Measurements from ENCODE around the gene FAM229B. TPM values are rescaled to one million over a fixed set of nuclear protein-coding genes. Genes with fewer than 3 reads are reported as not detected.
"Not testable (repeated sequence)": the region's sequence is repeated elsewhere in the genome, so short reads cannot be mapped to it uniquely, and the experiment has no call there.

Gene FAM229B
- total RNA-seq, 2 donors from 2014 or later, result 47.6 to 49.4 TPM

DNA sequence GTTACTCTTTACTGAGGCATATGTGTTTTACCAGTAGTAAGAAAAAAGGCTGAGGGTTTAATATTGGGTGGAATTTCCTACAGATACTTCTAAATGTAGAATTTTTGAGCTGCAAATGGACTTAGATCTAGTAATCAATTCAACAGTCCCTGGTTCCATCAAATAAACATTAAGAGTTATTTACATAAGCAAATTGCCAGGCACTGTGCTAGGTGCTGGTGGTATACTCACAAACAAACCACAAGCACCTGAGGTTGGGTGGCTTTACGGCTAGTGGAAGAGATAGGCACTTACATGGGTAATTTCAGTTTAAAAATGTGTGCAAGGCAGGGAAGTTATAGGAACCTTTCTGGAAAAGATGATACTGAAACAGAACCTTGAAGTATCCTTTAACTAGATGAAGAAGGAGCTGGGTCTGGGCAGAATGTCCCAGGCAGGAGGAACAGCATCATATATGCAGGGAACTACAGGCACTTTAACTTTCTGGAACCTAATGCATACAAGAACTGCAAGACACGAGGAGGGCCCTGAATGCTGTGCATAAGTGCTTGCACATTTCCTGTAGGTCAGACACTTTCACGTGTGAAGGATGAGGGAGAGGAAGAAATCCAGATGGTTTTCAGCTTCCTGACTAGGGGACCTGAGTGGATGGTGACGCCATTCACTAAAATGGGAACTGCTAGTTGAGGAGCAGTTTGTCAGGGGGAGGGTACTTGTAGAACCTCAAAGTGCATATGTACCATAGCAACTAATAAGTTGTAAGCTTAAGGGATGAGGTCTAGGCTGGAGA lies 29.0 kb upstream of the FAM229B start:
- no peak for ATAC-seq
- no peak for DNase-seq
- intact Hi-C loops (cut with DNase I), result no loop called here

DNA sequence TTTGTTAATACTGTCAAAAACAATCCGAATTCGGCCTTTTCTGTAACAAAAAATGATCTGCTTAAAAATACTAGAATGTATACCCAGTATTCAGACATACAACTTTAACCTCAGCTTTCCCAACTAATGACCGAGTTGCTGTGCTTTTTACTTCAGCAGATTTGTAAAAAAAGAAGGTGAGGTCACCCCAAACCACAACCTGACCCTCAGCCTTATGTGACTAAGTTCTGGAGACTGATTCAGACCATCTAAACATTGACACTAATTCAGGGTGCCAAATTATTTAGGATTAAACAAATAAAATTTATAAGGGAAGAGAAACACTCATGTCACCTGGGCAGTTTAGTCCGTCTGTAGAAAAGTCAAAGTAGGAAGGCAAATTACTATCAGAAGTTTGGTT lies 25.8 kb upstream of the FAM229B start:
- no peak for ATAC-seq
- DNase-seq, result no peak
- intact Hi-C loops (cut with DNase I), result no loop called here

DNA sequence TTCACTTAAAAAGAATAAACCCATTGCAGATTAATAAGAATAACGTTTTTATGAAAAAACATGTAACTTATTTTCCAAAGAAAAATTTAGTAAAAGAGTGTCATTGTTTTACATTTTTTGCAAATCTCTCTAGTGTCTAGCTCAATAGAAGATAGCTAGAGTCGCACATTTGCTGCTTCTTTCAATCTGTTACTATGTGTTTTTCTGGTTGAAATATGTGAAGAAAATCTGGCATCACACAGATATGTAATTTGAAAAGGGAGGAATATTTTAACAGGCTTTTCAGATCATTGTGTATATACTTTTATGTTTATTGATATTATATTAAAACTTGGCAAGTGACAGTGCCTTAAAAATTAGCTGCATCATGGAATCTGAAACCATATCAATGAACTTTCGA lies 24.4 kb upstream of the FAM229B start:
- intact Hi-C loops (cut with DNase I), result no loop called here
- ATAC-seq (no peak), DNase-seq (no peak)

DNA sequence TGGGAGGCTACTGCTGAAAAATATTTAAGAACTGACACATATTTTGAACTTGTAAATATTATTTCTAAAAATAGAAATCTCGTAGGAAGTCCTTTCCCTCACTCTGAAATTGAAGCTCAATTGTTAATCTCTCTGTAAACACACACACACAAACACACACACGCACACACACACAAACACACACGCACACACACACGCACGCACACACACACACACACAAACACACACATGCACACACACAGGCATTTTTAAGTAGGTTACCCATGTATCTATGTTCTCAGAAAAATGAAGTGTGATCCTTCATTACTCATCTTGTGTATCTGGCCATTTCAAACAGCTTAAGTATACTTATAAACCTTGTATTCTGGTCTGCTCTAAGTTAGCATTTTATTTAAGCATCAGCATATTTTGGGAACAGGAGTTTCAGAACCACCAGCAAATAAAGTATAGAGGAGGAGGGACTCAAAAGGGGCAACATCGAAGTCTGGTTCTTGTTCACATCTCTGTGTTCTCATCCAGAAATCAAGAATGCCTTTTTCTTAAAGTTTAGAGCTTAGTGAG lies 21.9 kb upstream of the FAM229B start:
- ATAC-seq, result no peak
- DNase-seq, result no peak
- intact Hi-C loops (cut with DNase I), result no loop called here

DNA sequence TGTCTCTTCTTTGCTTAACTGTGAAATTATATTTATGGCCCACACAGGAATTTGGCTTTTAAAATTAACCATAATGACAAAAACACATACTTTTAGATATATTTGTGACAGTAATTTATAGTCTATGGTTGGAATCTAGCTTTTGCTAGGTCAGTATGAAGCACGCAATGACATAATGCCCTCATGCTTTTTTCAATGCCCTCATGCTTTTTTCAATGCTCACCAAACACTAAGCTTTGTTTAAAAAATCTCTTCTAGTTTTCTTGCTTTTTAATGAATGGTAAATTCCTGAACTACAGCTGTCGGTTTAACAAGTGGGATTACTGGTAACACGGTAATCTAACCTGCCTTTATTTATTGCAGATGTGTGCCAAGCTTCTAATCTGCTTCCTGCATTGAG lies 20.8 kb upstream of the FAM229B start:
- DNase-seq (no peak), ATAC-seq (no peak)
- intact Hi-C loops (cut with DNase I), result no loop called here

DNA sequence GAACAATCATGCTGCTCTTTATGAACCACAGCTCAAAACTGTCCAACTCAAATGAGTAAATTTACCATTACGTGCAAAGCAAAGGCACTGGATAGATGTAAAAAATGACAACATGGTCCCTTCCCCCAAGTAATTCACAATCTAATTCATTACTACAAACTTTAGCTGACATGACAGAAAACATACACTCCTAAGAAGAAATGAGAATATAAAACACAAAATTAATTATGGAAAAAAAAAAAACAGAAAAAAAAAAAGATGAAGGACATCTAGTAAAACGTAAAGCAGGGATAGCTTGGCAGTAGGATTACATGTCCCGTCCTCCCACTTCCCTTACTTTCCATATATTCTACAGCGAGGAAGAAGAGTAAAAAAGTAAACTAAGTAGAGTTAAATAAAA lies 5.8 kb upstream of the FAM229B start:
- intact Hi-C loops (cut with DNase I), result no loop called here
- no peak for ATAC-seq

DNA sequence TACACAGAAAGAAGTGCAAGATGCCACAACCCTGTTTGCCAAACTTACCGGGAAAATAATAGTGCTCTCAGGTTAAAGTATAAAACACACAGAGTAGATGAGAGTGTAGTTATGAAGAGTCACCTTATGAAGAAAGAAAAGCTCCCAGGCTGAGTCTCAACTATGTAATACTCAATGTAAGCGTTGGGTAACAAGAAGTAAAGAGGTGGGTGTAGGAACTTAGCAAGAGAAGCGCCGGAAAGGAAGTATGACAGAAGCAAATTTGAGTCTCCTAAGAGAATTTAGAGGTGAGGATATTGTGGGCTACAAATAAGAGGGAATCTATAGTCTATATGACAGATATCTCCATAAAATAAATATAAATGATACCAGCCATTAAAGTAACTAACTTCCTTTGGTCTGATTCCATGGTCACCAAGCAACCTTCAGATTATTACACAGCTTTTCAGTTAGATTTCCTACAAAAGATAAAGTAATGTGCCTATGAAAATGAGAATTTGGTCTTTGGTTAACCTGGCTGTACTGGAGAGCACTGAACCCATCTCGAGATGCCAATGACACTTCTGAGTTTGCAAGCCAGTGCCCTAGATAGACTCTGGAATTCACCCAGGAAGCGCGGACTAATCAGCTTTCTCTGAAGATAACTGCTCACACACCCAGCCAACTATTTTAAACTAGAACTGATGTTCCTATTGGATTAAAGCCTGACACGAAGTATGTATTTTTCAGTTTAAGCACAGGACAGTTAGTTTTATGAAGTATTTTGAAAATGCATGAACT lies 1.9 kb upstream of the FAM229B start:
- DNase-seq (peak; percentile 42), ATAC-seq (peak; percentile 21 to 37)
- intact Hi-C loops (cut with DNase I), result no loop called here

More for the DNA sequence above, 5.8 kb upstream of the FAM229B start:
- no peak for DNase-seq

DNA sequence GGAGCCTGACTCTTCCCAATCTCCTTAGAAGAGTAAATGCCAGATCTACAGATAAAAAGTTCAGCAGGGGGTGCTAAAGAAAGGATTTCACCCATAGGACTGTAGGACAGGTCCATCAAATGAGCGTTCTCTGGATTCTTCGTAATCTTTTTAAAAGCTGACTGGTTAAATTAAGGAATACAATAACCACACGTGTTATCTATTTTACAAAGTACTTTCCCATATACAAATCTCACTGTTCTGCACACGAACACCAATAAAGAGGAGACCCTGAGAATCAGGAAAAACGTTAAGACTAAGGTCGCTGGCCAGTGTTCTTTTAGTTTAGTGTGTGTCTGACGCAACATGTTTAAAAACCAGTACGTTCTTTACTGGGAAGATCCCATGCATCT lies 651 bp upstream of the FAM229B start:
- ATAC-seq (peak; percentile 12 to 48), DNase-seq (no peak)
- intact Hi-C loops (cut with DNase I), result no loop called here

DNA sequence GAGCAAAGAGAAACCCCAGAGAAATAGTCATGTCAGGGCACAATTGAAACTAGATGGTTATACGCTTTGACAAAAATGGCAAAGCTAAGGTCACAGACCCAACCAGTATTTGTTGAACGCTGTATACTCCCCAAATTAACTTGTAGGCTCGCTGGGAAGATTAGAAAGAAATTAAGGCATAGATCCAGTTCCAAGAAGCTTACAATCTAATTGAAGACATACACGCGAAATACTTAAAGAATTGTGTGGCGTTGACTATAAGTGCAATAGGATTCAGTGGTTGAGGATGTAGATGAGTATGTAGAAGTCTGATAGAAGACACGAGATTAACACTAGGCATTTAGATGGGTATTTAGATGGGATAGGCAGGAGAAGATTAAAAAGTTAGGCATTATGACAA lies 525 bp downstream of the FAM229B start:
- intact Hi-C loops (cut with DNase I), result no loop called here
- ATAC-seq (no peak), DNase-seq (no peak)

DNA sequence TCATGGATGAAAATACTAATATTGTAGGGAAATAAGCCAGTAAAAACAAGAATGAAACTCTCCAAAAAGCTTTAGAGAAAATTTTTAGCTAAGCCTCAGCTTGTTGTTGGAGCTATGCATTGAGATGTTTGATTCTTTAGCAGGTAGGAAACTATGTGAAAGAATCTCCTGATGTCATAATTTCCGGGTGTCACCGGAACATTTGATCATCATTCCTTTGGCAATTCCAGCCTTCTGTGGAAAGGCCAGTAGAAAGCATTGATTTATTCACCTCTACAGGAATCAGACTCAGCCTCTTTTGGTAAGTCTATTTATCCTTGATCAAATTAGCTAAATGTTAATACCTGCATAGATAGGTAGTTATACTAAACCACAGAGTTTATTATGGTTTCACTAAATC lies 9.5 kb downstream of the FAM229B start:
- DNase-seq (no peak), ATAC-seq (no peak)
- intact Hi-C loops (cut with DNase I), result no loop called here

DNA sequence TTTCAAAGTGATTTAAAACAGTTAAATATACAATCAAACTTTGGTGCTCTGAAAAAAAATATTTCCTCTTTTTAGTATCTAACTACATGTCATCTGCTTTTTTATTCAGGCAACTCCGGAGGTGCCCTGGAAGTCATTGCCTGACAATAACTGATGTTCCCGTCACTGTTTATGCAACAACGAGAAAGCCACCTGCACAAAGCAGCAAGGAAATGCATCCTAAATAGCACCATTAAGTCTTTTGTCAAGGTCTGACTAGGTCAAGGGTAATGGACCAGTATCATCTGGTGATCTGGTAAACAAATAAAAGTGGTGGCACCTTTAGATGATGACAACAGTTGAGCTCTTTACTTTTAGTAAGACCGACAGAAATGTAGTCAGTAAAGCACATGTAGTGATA lies 13.2 kb downstream of the FAM229B start:
- intact Hi-C loops (cut with DNase I), result no loop called here
- DNase-seq (no peak), ATAC-seq (no peak)

DNA sequence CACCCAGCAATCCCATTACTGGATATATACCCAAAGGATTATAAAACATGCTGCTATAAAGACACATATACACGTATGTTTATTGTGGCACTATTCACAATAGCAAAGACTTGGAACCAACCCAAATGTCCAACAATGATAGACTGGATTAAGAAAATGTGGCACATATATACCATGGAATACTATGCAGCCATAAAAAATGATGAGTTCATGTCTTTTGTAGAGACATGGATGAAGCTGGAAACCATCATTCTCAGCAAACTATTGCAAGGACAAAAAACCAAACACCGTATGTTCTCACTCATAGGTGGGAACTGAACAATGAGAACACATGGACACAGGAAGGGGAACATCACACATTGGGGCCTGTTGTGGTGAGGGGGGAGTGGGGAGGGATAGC lies 18.6 kb downstream of the FAM229B start:
- intact Hi-C loops (cut with DNase I); DNase-seq; ATAC-seq: not testable (repeated sequence)

DNA sequence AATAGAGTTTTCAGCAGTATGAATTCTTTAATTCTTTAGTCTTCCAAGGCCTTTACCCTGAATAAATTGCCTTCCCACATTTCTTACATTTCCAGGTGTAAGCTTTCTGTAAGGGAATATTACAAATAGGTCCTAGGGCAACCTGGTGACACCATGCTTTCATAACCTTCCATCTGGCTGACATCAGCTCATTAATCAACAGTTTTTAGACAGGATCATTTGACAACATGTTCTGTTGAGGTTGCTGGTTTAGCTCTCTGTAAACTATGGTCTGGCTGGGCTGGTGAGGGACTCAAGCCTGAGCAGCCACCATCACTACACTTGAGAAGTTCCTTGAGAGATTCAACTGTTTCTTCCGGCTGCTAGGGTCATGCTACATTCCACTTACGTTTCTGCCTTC lies 19.2 kb downstream of the FAM229B start:
- no peak for ATAC-seq
- intact Hi-C loops (cut with DNase I), result no loop called here
- DNase-seq, result no peak

DNA sequence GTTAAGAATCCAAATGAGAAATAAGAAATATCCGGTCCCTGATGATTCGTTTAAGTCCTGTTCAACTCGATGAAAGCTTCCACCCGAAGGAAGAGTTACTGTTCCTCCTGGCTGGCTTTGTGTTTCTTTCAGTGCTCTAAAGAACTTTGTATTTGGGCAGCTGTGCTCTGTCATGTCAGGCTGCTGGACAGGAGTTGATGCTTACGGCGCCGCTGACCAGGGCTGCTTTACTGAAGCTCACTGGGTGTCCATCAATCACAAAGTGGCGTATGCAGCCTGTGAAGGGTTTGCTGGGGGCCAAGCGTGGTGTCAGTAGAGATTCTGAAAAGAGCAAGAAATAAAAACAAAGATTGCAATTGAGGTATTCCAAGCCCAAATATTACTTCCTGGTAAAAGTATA lies 21.9 kb downstream of the FAM229B start:
- DNase-seq (no peak), ATAC-seq (no peak)
- intact Hi-C loops (cut with DNase I), result no loop called here

DNA sequence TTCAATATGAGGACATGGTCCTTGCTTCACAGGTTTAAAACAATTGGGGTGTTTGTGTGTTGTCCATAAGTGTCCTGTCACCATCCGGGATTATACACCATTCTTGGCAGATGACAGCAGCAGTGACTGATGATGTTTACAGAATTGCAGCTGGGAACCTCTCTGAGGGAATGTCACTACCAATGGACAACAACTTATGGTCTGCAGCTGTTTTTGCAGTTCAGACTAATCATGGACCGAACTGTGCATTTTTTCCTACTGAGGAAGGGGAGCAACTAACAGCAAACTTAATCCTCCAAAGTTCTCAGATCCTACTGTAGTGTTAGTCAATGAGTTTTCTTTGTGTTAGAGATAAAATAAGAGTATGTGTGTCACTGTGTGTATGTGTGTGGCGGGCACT lies 26.0 kb downstream of the FAM229B start:
- ATAC-seq, result peak; percentile 33 to 54
- intact Hi-C loops (cut with DNase I), result no loop called here

DNA sequence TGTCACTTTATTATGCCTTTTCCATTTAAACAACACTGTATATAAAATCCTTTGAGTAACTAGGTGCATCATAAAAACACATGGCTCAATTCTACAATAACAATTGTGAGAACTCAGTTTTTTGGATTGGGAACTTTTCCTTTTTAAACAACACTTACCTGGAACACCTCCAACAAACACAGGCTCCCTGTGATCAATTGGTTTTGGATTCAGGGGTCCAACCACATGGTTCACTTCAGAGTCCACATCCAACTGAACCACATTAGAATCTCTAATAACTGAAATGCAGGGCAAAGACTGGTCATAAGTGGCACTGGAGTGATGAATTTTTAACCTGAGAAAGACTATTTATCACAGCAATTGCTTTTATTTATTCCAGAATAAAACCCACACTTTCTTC lies 26.5 kb downstream of the FAM229B start:
- DNase-seq (no peak), ATAC-seq (no peak)
- intact Hi-C loops (cut with DNase I), result no loop called here

More for the DNA sequence above, 26.0 kb downstream of the FAM229B start:
- DNase-seq, result no peak

DNA sequence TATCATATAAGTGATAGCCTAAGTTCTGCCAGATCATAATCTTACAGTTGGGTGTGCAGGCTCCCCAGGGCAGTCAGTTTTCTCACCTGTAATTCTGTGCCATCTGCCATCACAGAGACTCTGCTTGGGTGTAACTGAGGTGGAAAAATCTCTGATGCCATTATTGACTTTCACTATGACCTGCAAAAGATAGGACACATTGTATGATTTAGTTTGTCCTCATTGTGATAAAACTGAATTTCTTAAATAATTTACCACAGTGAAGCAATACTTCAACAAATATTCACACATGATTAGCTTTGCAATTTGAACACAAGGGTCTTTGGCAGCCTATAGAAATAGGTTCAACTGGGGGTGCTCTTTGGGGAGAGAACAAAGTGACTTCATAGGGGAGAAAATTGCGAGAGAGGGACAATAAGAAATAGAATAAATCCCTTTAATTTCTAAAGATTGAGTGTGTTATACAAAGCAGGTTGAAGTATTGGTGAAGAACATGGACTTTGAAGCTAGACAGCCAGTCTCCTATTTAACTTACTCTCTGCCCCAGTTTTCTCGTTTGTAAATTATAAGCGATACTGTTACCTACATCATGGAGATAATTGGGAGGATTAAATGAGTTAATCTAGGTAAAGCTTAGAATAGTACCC lies 27.3 kb downstream of the FAM229B start:
- intact Hi-C loops (cut with DNase I), result no loop called here
- ATAC-seq (no peak), DNase-seq (no peak)

DNA sequence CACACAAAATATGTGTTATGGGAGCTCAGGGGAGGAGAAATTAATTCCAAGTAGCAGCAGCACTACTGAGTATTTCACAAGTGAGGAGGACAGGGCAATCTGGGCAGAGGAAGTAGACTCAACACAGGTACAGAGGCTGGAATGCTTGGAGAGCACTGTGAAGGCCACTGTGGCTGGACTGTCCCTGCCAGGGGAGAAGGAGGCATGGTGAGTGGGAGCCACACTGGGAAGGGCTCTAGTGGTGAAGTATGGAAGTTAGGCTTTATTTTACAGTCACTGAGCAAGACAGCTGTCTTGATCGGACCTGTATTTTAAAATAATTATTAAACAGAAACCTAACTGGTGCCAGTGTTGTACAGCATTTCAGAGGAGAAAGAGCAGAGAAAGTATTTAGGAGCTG lies 28.8 kb downstream of the FAM229B start:
- DNase-seq (no peak), ATAC-seq (no peak)
- intact Hi-C loops (cut with DNase I), result no loop called here

DNA sequence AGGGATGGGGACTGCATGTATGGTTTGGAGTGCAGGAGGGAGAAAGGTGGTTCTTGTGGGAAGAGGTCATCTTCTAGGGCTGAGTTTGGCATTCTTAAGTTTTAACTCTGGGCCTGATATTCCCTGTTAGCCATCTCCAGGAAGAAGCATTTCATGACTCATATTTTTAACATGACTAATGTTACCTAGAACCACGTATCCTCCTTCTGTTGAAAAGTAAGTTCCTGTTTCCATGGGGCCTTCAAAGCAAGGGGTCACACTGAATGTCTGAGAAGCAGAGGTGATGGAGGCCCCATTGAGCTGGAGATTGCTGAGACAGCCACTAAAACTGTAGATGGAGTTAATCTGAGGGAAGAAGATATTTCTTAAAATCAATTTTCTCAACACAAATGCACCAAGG lies 30.2 kb downstream of the FAM229B start:
- intact Hi-C loops (cut with DNase I), result no loop called here
- no peak for DNase-seq
- ATAC-seq, result peak in 1 of 2 donors; percentile 23

DNA sequence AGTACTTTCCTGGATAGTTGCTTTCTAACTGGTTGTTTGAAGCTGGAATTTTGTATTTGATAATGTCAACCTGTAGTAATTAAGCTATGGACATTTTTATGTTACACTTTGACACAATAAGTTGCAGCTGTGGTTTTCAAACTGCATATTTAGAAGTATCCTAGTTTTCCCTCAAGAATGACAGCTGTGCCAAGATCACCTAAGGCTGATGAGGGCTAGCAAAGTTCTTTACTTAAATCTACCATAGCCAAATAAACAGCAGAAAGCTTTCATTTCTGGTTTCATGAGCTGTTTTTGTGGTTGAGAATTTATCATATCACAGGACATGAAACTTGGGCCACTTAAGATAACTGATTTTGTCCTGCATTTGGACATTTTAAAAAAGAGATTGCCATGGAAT lies 30.6 kb downstream of the FAM229B start:
- ATAC-seq (no peak), DNase-seq (no peak)
- intact Hi-C loops (cut with DNase I), result no loop called here

Measured in left cardiac atrium (tissue), 4 donors.